HG02852 (cell line): ENCODE results near the gene TNNI2.
A peak's percentile ranks its signal among the peaks of the same experiment; 100 is the strongest.

Experiments used
- ATAC-seq: cut with Tn5 transposase; IDR thresholded peaks from one replicate; pipeline ENCODE4 v1.9.1; 2021; ENCODE audit warnings: mild to moderate bottlenecking, moderate library complexity; ENCODE audit not compliant: unreplicated experiment

TNNI2 gene

DNA sequence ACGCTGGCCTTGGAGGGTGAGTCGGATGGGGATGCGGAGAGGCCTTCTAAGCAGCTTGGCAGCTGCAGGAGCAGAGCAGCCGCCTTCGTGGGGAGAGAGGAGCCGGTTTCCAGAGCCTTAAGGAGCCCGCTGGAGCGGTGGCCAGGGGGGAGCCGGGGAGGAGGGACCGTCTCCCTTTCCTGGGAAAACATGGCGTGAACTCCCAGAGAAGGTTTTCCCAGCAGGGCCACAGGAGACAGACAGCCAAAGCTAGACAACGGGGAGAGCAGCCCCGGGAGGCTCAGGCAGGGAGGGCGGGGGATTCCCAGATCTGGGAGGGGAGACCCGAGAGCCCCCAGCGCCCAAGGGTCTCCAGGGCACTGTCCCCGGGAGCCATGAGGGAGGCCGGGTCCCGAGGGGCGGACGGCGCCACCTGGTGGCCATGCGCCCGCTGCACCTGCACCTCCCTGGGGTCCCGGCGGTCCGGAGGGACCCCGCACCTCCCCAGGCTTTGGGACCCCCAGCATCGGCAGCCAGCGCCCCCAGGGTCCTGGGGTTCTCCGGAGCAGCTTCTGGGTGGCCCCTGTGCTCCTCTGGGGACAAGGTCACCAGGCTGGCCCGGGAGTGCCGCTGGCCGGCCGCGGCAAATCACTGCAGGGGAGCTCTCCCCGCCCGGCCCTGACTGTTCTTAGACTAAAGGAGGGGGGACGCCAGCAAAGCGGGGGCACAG, 6.4 kb upstream of the TNNI2 start:
- no peak for ATAC-seq

DNA sequence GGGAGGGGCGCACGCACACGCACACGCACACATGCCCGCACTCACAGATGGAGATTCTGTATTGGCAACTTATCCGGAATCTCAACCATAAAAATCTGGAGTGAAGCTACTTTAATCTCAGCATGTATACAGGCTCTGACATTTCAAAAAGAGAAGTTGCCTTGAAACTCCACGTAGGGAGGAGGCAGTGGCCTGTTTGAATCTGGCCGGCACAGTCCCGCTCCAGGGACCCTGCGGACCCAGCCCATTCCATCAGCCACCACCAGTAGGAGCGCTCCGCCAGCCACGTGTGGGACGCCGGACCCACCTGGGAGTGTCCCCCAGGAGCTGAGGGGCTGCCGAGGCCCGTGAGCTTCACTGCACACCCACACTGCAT, 5.9 kb upstream of the TNNI2 start:
- ATAC-seq: no peak

DNA sequence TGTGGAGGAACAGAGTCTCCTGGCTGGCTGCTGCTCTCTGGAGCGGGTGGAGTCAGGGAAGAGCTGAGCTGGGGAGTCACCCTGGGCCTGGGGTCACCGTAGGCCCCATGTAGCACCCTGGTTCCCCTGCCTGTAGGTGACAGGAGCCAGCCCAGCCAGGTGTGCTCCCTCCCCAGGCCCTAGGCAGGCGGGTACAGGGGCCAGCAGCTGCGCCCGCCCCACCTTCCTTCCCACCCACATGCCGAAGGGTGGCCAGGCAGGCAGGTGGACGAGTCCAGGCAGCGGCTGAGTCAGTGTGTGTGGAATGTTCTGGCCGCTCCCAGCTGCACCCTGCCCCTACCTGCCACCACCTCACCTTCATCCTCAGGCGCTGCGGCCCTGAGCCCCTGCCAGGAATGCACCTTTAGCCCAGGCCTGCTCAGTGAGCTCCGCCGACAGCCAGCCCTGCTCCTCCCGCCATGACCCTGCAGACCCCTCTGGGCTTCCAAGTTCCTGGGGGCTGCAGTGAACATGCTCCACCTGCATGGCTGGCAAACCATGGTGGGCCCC, 4.6 kb upstream of the TNNI2 start:
- no peak for ATAC-seq

GRCh38 chr11:1834779-1835670, 3.8 kb upstream of the TNNI2 start, which contains the start of gene SYT8:
TSS of gene SYT8 (plus strand) at chr11:1834990. CDS start at chr11:1835106, 116 bp downstream.
- ATAC-seq: no peak

GRCh38 chr11:1835671-1836010, 3.1 kb upstream of the TNNI2 start:
- ATAC-seq: no peak

GRCh38 chr11:1836011-1836945, 2.5 kb upstream of the TNNI2 start:
- ATAC-seq: no peak

DNA sequence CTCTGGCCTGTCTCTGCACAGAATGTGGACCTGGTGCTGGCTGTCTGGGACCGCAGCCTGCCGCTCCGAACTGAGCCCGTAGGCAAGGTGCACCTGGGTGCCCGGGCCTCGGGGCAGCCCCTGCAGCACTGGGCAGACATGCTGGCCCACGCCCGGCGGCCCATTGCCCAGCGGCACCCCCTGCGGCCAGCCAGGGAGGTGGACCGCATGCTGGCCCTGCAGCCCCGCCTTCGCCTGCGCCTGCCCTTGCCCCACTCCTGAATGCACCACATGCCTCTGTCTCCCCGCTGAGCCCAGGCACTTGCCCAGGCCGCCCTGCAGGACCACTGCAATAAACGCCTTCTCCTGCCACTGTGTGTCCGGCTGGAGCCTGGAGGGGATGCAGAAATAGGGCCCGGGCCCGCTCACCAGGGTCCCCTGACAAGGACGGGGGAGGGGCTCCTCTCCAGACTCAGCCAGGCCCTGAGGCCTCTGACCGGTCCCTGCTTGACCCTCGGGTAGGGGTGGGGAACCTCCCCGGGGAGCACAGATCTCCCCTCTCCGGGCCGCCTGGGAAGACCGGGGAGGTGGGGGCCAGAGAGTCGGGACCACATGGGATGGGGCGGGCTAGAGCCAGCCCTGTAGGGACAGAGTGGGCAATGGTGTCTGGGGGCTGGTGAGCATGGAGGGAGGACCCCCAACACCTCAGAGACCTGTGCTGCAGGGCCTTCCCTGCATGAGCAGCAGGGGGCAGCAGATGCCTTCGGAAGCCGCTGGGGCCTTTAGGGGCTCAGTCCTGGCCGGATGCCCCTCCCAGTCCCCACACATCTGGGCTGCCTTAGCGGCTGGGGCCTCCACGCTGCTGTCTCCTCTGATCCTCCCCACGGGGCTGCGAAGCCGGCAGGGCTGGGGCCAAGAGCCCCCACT, 1.4 kb upstream of the TNNI2 start:
- ATAC-seq: peak; percentile 64

DNA sequence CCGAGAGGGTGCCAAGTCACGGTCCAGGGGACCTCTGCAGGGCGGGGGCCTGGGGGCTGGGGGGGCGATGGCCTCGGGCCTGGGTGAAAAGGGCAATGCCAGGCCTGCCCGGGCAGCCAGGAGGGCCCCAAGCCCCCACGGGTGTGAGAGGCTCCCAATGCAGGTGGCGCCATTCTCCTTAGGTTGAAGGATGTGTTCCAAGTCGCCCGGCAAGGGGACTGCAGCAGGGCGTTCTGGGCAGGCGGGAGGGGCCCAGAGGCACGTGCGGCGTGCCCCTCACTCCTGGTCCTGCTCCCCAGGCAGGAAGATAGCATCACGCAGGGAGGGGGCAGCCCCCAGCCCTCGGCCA, 730 bp upstream of the TNNI2 start:
- ATAC-seq: peak; percentile 7

DNA sequence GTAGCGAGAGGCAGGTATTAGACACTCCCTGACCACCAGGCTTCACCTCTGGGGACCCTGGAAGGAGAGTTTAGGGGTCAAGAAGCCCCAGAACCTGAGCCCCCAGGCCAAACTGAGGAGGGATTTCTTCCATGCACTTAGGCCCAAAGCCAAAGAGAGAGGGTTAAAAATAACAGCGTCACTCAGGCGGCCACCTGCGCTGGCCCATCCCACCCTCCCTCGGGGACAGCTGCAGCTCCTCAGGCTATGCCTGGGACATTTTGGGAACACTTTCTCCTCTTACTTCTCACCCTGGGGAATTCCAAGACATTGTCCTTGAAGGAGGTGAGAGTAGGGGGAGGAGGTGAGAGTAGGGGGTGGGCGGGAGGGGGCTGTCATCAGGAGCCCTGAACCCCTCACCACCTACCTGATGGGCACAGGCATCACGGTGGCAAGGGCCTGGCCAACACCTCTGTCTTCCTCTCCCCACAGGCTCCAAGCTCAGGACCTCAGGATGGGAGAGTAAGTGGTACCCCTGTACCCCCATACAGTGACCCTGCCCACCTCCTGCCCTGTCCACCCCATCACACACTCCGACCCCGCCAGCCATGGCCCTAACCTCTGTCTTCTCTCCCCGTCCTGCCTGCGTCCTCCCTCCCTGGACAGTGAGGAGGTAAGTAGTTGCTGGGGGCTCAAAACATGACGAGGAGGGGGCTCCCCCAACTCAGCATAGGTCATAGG, 583 bp downstream of the TNNI2 start:
- ATAC-seq: no peak

GRCh38 chr11:1839924-1840779, 1.4 kb downstream of the TNNI2 start:
- ATAC-seq: no peak

DNA sequence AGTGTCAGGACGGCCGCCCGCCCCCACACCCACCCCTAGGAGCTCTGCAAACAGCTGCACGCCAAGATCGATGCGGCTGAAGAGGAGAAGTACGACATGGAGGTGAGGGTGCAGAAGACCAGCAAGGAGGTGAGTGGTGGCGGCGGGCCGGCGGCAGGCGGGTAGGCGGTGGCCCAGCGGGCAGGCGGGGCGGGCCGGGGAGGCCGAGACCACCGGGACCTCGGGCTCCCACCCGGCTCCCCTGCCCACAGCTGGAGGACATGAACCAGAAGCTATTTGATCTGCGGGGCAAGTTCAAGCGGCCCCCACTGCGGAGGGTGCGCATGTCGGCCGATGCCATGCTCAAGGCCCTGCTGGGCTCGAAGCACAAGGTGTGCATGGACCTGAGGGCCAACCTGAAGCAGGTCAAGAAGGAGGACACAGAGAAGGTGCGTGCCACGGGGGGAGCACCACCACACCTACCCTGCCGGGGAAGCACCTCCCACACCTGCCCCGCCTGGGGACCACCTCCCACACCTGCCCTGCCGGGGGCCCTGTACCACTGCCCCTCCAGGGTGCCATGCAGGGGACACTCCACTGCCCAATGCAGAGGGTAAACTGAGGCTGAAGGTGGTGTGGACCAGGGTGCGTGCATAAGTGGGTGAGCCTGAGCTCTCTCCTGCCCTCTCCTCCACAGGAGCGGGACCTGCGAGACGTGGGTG, 2.1 kb downstream of the TNNI2 start:
- ATAC-seq: no peak

- ATAC-seq: no peak
These were observed 2.8 kb downstream of the TNNI2 start for GRCh38 chr11:1841511-1842148.

DNA sequence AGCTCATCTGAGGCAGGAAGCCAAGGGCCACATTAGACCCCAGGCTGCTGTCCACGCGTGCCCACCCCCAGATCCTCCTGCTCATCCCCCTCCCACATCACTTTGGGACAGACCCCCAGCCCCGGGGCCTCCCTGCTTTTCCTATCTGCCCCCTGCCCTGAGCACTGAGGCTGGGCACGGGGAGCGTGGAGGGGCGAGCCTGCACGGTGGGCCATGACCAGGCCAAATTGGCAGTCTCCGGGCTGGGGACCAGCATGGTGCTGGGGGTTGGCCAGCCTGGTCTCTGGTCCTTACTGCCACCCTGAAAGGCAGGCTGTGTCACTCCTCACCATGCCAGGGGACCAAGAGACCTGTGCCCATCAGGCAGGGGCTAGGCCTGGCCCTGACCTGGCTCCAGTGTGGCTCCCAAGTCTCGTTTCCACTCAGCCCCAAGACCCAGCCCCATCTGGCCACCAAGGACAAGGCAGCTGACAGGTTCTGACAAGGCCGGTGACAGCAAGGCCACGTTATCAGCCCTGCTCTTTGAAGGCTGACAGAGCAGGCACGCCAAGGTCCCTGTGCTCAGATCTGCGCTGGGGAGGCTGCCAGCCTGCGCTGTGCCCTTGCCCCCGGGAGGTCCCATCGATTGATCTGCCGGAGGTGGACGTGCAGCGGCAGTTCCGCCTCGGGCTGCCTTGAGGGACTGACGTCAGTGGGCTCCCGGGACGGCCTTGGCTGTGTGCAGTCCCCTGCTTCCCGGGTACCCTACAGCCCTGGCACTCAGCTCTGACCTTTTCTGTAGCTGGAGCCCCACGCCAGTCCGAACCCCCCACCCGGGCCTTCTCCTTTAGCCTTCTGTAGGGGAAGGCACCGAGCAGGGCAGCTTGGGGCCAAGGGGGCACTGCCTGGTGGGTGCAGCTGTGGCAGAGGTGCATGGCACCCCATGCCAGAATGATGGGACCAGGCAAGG, 3.6 kb downstream of the TNNI2 start:
- no peak for ATAC-seq

DNA sequence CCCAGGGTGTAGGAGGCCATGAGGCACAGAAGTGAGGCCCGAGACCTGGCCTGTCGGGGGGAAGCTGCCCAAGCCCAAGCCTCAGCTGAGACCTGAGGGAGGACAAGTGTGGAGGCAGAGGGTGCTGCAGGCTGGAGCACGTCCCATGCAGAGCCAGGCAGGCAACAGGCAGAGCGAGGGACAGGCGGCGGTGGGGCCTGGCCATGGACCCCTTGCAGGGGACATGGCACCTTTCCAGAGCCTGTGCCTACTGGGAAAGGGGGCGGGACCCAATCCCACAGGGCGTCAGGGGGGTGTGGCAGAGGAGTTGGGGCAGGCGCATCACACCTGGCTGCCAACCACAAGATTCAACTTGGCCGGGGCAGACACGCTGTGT, 4.3 kb downstream of the TNNI2 start:
- ATAC-seq: no peak

DNA sequence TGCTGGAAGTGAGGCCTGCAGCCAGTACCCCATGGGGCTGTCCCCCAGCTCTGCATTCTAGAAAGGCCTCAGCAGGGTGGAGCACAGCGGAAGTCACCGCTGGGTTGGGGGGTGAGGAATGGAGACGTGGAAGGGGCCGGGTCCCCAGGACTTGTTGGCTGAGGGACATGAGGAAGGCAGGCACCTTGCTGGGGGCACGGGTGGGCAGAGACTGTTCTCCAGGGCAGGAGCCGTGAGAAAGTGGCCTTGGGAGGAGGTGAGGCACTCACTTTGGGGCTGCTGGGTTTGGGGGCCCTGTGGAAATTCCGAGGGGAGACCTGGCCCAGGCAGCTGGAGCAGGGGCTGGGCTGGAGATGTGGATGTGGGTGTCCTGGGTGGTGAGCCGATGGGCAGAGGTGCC, 5.0 kb downstream of the TNNI2 start:
- no peak for ATAC-seq
